Measurements from ENCODE around the gene SMG6.
A peak's percentile ranks its signal among the peaks of the same experiment; 100 is the strongest.

Gene SMG6

DNA sequence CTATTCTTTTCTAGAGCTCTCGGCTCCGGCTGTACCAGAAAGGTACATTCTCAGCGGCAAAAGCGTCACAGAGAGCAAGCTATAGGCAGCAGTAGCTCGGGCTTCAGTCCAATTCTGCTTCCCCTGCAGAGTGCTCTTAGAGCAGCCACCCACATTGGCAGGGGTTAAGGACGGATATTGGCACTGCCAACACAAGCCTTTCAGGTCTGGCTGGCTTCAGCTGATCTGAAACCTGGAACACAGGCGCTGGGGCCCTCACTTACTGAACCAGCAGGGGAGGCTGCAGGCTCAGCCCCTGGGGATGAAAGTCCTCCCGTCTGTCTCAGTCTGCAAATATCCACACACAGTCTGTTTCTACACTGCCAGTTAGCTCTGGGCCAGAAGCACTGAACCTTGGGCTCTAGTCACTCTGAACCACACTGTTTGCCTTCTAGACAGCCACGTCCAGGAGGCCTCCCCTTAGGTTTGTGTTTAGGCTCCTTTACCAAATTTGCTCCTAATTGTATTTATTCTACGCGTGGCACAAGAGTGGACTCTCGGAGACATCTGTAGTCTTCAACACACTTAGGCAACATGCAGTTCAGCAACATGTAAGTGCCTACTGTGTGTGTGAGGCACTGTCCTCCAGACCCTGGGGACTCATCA is 208.6 kb downstream of the SMG6 start:
- TF ChIP-seq, protein P1, sequence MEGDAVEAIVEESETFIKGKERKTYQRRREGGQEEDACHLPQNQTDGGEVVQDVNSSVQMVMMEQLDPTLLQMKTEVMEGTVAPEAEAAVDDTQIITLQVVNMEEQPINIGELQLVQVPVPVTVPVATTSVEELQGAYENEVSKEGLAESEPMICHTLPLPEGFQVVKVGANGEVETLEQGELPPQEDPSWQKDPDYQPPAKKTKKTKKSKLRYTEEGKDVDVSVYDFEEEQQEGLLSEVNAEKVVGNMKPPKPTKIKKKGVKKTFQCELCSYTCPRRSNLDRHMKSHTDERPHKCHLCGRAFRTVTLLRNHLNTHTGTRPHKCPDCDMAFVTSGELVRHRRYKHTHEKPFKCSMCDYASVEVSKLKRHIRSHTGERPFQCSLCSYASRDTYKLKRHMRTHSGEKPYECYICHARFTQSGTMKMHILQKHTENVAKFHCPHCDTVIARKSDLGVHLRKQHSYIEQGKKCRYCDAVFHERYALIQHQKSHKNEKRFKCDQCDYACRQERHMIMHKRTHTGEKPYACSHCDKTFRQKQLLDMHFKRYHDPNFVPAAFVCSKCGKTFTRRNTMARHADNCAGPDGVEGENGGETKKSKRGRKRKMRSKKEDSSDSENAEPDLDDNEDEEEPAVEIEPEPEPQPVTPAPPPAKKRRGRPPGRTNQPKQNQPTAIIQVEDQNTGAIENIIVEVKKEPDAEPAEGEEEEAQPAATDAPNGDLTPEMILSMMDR (IDR thresholded peaks at IDR 0.05; ENCODE audit: low read depth, low read length), result peak; percentile 98
- no peak overlapping the region for H3K4me3 ChIP-seq (ENCODE audit: low read depth, low read length)

DNA sequence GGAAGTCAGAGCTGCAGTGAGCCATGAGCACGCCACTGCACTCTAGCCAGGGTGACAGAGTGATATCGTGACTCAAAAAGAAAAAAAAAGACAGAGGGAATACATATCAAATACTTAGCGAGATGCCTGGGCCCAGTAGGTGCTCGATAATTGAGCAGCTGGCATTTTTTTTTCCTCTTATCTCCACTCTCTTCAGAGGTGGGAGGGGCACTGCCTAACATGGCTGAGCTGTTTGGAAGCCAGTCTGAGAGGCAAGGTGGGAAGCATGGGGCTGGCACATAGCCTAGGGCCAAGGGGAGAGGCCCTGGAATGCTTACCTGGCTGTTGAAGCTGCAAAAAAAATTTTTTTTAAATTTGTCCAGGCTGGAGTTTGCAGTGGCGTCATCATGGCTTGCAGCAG is 210.2 kb downstream of the SMG6 start:
- TF ChIP-seq, protein P1 (IDR thresholded peaks at IDR 0.05; ENCODE audit: low read depth, low read length), result no peak

DNA sequence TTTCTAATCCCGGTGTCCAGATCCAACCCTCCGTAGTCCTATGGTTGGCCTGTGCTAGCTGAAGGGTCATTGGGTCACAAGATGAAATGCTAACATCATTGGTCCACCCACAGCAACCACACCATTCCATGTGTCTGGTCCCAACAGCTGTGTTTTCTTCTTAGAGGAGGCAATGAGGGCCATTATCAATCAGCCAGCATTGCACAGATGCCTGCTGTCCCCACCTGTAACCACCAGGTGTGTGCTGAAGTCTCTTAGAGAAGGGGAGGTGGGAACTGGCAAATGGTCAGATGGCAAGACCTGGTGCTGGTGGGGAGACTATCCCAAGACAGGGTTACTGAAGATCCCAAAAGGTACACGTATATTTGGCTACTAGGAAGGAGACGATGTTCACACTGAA is 211.3 kb downstream of the SMG6 start:
- TF ChIP-seq, protein P1 (IDR thresholded peaks at IDR 0.05; ENCODE audit: low read depth, low read length), result no peak
- no peak overlapping the region for H3K4me3 ChIP-seq (ENCODE audit: low read depth, low read length)

More for the DNA sequence above, 210.2 kb downstream of the SMG6 start:
- H3K4me3 ChIP-seq (ENCODE audit: low read depth, low read length), result no peak overlapping the region

DNA sequence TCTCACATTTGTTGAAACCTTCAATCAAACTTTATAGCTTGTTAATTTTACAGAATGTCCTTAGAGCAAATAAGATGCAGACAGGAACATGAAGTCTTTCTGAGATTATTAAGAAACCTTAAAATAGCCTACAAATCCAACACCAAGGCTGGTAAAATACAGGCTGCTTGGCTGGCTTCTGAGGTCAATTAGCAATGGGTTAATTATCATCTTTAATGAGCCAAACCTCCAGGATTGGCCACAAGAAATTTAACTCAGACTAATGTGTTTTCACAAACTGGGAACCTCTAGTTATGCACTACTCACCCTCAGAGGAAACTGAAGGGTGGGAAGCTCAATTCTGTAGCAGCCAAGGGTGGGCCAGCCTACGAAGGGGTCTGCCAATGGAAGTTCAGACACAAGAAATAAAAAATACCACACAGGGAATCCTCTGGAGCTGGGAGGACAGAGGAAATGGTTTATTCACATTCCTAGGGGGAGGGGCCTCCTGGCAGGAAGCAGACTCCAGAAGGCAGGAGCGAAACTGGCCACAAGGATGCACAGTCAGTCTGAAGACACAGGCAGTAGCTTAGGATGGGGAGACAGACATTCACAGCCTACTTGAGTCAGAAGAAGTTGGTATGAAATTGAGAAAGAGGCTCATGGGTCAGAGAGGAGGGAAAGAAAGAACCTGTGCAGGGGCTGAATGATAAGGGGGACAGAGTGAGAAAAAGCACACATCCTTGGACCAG is 212.6 kb downstream of the SMG6 start:
- no peak overlapping the region for H3K4me3 ChIP-seq (ENCODE audit: low read depth, low read length)
- TF ChIP-seq, protein P1 (IDR thresholded peaks at IDR 0.05; ENCODE audit: low read depth, low read length), result peak; percentile 31

DNA sequence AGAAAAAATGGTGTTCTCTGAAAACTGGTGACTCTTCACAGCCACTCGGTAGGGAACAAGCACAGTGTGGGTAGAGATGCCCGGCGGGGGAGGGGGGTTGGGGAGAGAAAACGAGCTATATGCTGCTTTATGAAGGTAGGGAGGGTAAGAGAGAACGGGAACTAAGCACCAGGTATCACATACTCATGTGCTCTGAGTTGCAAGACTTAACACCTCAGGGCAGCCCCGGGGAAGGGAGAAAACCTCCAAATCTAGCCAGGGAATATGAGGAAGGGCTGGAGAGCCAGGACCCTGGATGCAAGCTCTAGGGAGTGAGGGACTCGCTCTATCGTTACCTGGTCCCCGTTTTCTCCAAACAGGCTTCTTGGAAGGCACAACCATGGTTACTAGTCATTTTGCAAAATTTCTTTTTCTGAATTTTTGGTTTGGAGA is 213.4 kb downstream of the SMG6 start:
- TF ChIP-seq, protein P1 (IDR thresholded peaks at IDR 0.05; ENCODE audit: low read depth, low read length), result no peak
- H3K4me3 ChIP-seq (ENCODE audit: low read depth, low read length), result no peak overlapping the region

DNA sequence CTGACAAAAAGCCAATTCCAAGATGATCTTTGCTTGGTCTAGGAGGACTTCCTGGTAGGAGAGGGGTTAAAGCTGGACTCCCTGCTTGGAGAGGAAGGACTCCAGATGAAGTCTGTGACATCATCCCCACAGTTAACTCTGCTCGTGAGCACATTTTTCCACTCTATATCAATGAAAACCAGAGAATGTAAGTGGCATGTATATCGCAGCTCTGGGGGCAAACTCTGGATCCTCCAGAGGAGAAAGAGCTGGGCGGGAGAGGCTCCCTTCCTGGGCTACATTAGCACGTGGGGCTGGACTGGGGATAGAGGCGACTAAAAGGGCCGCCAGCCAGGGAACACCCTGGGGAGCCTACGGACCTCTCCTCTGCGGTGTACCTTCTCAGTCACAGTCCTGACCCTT is 214.6 kb downstream of the SMG6 start:
- TF ChIP-seq, protein P1 (IDR thresholded peaks at IDR 0.05; ENCODE audit: low read depth, low read length), result no peak
- H3K4me3 ChIP-seq (ENCODE audit: low read depth, low read length), result peak overlapping the region; percentile 49

DNA sequence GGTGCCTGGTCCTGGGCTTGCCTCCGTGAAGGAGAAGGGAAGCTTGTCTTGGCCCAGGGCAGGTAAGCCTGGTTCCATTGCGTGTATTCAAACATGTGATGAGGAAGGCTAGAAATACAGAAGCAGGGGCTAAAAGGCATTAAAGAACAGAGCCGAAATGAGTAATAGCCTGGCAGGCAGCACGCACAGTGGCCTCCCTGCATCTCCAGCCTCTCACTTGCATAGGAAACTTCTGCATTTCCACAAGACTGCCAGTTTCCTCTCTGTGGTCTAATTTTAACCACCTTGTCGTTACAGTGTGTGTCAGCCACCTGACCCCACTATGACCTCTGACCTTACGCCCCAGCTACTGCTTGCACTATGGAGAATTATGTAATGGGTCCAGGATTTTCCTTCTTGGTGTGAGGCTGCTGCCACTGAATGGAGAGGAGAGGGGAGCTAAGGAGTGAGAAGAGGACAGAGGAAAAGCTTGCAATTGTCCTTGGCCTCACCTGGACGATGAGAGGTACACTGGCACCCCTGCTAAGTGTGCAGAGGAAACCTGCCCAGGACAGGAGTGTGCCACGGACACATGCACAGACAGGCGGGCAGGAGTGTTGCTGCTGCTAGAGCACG is 215.9 kb downstream of the SMG6 start:
- TF ChIP-seq, protein P1 (IDR thresholded peaks at IDR 0.05; ENCODE audit: low read depth, low read length), result no peak
- no peak overlapping the region for H3K4me3 ChIP-seq (ENCODE audit: low read depth, low read length)

All from WI38 (cell line).